IMR-90 (cell line): Measurements from ENCODE around the gene PLEKHG2. TPM values are rescaled to one million over a fixed set of nuclear protein-coding genes. Genes with fewer than 3 reads are reported as not detected.

Experiments used
- CHD1 ChIP-seq: IDR thresholded peaks from 2 replicates; pipeline ENCODE4 v1.6.1; 2012; ENCODE audit warnings: low read depth, low read length, improper control_type of control experiment
- USF2 ChIP-seq: fragments of 150-350 bp; IDR thresholded peaks from 2 replicates; pipeline ENCODE4 v1.6.1; 2017; ENCODE audit warnings: mild to moderate bottlenecking, antibody characterized with exemption, low read length, low read depth
- polyA plus RNA-seq, 3 experiments: library from polyadenylated mRNA; depleted of rRNA; stranded (reverse); fragments of >200 nt; gene quantifications; 2 replicates each; pipeline ENCODE4 v1.2.3, GENCODE V29; 2012; ENCODE audit warnings: low replicate concordance in 1 of 3
- total RNA-seq: library from RNA; depleted of rRNA; stranded (reverse); fragments of >200 nt; gene quantifications from 2 replicates; pipeline ENCODE4 v1.2.3, GENCODE V29; 2012

Gene PLEKHG2
- total and polyA plus RNA-seq, 2 of the 4 experiments (the other 2 are of a cell fraction): 6.5 to 28.3 TPM

GRCh38 chr19:39403331-39404312 is 8.8 kb upstream of the PLEKHG2 start (continued):
- TF ChIP-seq USF2: peak; percentile 32; the same call in 1 of the 2 replicates
- peak; percentile 82; the same call in 1 of the 2 replicates for TF ChIP-seq CHD1
